A549 (cell line): ENCODE results near the gene HIGD1A. TPM values are rescaled to one million over a fixed set of nuclear protein-coding genes. Genes with fewer than 3 reads are reported as not detected.

Source experiments
- ATAC-seq, 2 experiments: fragments of 200-7000 bp in 1 of 2; fragments of >200 bp in 1 of 2; cut with Nextera tagmentation in 1 of 2; cut with Tn5 transposase in 1 of 2; 3 replicates each; pipeline versions ENCODE4 v1.8.0 to v1.9.1; 2018 to 2020; ENCODE audit warnings: mild to moderate bottlenecking in 1 of 2, moderate library complexity in 1 of 2
- CTCF ChIA-PET: fragments of 300-600 bp; sonication (Branson Sonifier 250); formaldehyde crosslinking; extraction: SDS; loops from one replicate; lab custom pipeline; 2021; ENCODE audit warnings: antibody characterized with exemption, inconsistent platforms; lab: Yijun Ruan, JAX
- POLR2A ChIA-PET: fragments of 350-600 bp; formaldehyde crosslinking; extraction: SDS; loops from one replicate; lab custom pipeline; 2021; ENCODE audit warnings: antibody characterized with exemption, inconsistent platforms; lab: Yijun Ruan, JAX
- DNase-seq, 2 experiments: peaks; one replicate each; pipeline versions ENCODE4 v3.0.0 to v3.0.0-alpha.2; 2011 to 2016; ENCODE audit warnings: low read depth in 1 of 2, low spot score in 1 of 2
- FAIRE-seq: peaks from 2 replicates; lab custom pipeline; 2011; peaks lifted over from hg19 to GRCh38; lab: Jason Lieb, UNC
- H3K27ac ChIP-seq, 2 experiments: fragments of >200 bp; sonication (Bioruptor Twin); formaldehyde crosslinking; 3 replicates each; pipeline ENCODE4 v1.5.1; 2016 to 2017
- H3K4me1 ChIP-seq: fragments of >200 bp; sonication (Bioruptor Twin); formaldehyde crosslinking; 3 replicates; pipeline ENCODE4 v1.6.1; 2016
- H3K4me2 ChIP-seq: fragments of >200 bp; sonication (Bioruptor Twin); formaldehyde crosslinking; 3 replicates; pipeline ENCODE4 v1.6.1; 2016
- H3K4me3 ChIP-seq: fragments of >200 bp; sonication (Bioruptor Twin); formaldehyde crosslinking; 3 replicates; pipeline ENCODE4 v1.5.1; 2016
- H3K9me3 ChIP-seq: fragments of >200 bp; sonication (Bioruptor Twin); formaldehyde crosslinking; 3 replicates; pipeline ENCODE4 v1.6.1; 2016
- CEBPB ChIP-seq, 2 experiments: fragments of >200 bp in 1 of 2; sonication (Bioruptor Twin) in 1 of 2; formaldehyde crosslinking in 1 of 2; IDR thresholded peaks; 2 replicates each; pipeline ENCODE4 v1.6.1; 2012 to 2016
- EP300 ChIP-seq, 2 experiments: fragments of >200 bp; sonication (Bioruptor Twin); formaldehyde crosslinking; IDR thresholded peaks; 2 replicates in 1 of 2; 3 replicates in 1 of 2; pipeline ENCODE4 v1.6.1; 2016 to 2017
- FOSB ChIP-seq: fragments of 250-450 bp; sonication (Bioruptor Pico); IDR thresholded peaks from 2 replicates; pipeline ENCODE4 v1.5.0; 2020; ENCODE audit warnings: mild to moderate bottlenecking, moderate library complexity
- FOXS1 ChIP-seq: fragments of 250-450 bp; sonication (Bioruptor Pico); IDR thresholded peaks from 2 replicates; pipeline ENCODE4 v1.5.0; 2020; ENCODE audit warnings: mild to moderate bottlenecking, moderate library complexity
- GATA3 ChIP-seq: IDR thresholded peaks from 2 replicates; pipeline ENCODE4 v1.6.1; 2012; ENCODE audit warnings: borderline replicate concordance
- HOXB13 ChIP-seq: fragments of 250-450 bp; sonication (Bioruptor Pico); IDR thresholded peaks from 2 replicates; pipeline ENCODE4 v1.5.0; 2020; ENCODE audit warnings: low read depth, mild to moderate bottlenecking, moderate library complexity
- HOXB5 ChIP-seq: fragments of 250-450 bp; sonication (Bioruptor Pico); IDR thresholded peaks from 2 replicates; pipeline ENCODE4 v1.5.0; 2020; ENCODE audit warnings: mild to moderate bottlenecking, moderate library complexity
- JUN ChIP-seq, 2 experiments: fragments of >200 bp; sonication (Bioruptor Twin); formaldehyde crosslinking; IDR thresholded peaks; 2 replicates in 1 of 2; 3 replicates in 1 of 2; pipeline ENCODE4 v1.6.1; 2016 to 2017
- KDM1A ChIP-seq: fragments of 200-600 bp; sonication (generic); IDR thresholded peaks from 2 replicates; pipeline ENCODE4 v1.6.1; 2016; ENCODE audit warnings: low read depth, mild to moderate bottlenecking
- KDM5A ChIP-seq: fragments of 200-600 bp; sonication (generic); IDR thresholded peaks from 2 replicates; pipeline ENCODE4 v1.6.1; 2016; ENCODE audit warnings: antibody characterized with exemption, mild to moderate bottlenecking
- MAFK ChIP-seq: fragments of 450-650 bp; IDR thresholded peaks from 2 replicates; pipeline ENCODE4 v1.6.1; 2014; ENCODE audit not compliant: partially characterized antibody
- MAZ ChIP-seq: fragments of 150-350 bp; IDR thresholded peaks from 2 replicates; pipeline ENCODE4 v1.6.1; 2014; ENCODE audit warnings: antibody characterized with exemption, low read depth, low read length, borderline replicate concordance
- MYC ChIP-seq: IDR thresholded peaks from 2 replicates; pipeline ENCODE4 v1.6.1; 2012; ENCODE audit warnings: mild to moderate bottlenecking, inconsistent platforms, low read length, improper control_type of control experiment, borderline replicate concordance
- NPAS2 ChIP-seq: fragments of 250-450 bp; sonication (Bioruptor Pico); IDR thresholded peaks from 2 replicates; pipeline ENCODE4 v1.8.0; 2022; ENCODE audit warnings: mild to moderate bottlenecking, moderate library complexity, borderline replicate concordance
- RARB ChIP-seq: fragments of 250-450 bp; sonication (Bioruptor Pico); IDR thresholded peaks from 2 replicates; pipeline ENCODE4 v1.8.0; 2021; ENCODE audit warnings: mild to moderate bottlenecking, moderate library complexity
- RCOR1 ChIP-seq: fragments of 150-350 bp; IDR thresholded peaks from 2 replicates; pipeline ENCODE4 v1.6.1; 2014; ENCODE audit warnings: antibody characterized with exemption, low read length, low read depth
- RNF2 ChIP-seq: fragments of 200-600 bp; sonication (generic); IDR thresholded peaks from 2 replicates; pipeline ENCODE4 v1.6.1; 2016; ENCODE audit warnings: low read depth, mild to moderate bottlenecking, antibody characterized with exemption, moderate library complexity, borderline replicate concordance
- TFCP2L1 ChIP-seq: fragments of 250-450 bp; sonication (Bioruptor Pico); IDR thresholded peaks from 2 replicates; pipeline ENCODE4 v1.5.0; 2021; ENCODE audit warnings: mild to moderate bottlenecking
- ZC3H11A ChIP-seq: fragments of 450-650 bp; IDR thresholded peaks from 2 replicates; pipeline ENCODE4 v1.6.1; 2014; ENCODE audit warnings: antibody characterized with exemption, mild to moderate bottlenecking
- ZFP36 ChIP-seq: fragments of 450-650 bp; IDR thresholded peaks from 2 replicates; pipeline ENCODE4 v1.6.1; 2014; ENCODE audit warnings: borderline replicate concordance; ENCODE audit not compliant: partially characterized antibody
- WGBS: methylation state at CpG from one replicate; pipeline ENCODE4 v1.1.6; 2017; ENCODE audit errors: missing lambda C conversion rate; 5-methylcytosine and 5-hydroxymethylcytosine counted together
- polyA plus RNA-seq, 4 experiments: library from polyadenylated mRNA; depleted of rRNA in 3 of 4; stranded (reverse); fragments of >200 nt; fragmentation: RNase III in 1 of 4; extraction: RNeasy Plus Mini Kit Qiagen cat#74134 plus additional on column Dnase treatment in 1 of 4; gene quantifications; 2 replicates in 3 of 4; 3 replicates in 1 of 4; pipeline ENCODE4 v1.2.3, GENCODE V29; 2011 to 2017
- TF ChIP-seq, protein P1 (sequence below): fragments of >200 bp; sonication (Bioruptor Twin); formaldehyde crosslinking; IDR thresholded peaks from 3 replicates; pipeline ENCODE4 v1.6.1; 2016

HIGD1A gene
- polyA plus RNA-seq, 2 of the 4 experiments (the other 2 are of a cell fraction), result 146 to 158 TPM

DNA sequence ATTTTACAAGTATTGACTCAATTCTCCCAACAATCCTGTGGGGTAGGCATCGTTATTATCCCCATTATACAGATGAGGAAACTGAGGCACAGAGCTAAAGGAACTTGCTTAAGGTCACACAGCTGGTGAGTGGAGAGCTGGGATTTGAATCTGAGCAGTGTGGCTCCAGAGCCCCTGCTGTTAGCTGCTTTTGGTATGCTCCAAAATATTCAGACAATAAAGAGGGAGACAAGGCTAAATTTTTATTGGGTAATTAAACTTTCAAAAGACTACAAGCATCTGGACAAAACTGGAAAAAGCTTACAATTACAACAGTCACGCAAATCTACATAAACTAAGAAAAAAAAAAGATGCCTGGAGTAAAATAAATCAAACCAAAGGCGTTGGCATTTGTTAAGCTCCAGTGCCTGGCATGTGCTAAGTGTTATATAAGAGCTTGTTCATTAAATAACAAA, 59.0 kb downstream of the HIGD1A start:
- Histone ChIP-seq H3K4me1 (no peaks in the 10 kb centered on the region), H3K9me3 (no peaks in the 10 kb centered on the region), H3K4me3 (no peak overlapping the region), H3K4me2 (no peak overlapping the region), H3K27ac (no peak overlapping the region)
- 52% methylated on average over 3 of the region's 3 CpGs for WGBS
- FAIRE-seq (no peak), DNase-seq (no peak), ATAC-seq (no peak)
- ChIA-PET CTCF (interaction anchor here (0.7 to 7.2 kb wide), 12 partner anchors 11 to 1021 kb away, joined by 3 to 44 read pairs (median 3); no protein-coding TSS in a partner anchor), POLR2A (no interaction called here)
- no peak for TF ChIP-seq KDM1A
- no peak for TF ChIP-seq FOSB (CRISPR knock-in tag)
- no peak for TF ChIP-seq RNF2
- TF ChIP-seq MAFK, result no peak
- no peak for TF ChIP-seq RCOR1
- no peak for TF ChIP-seq EP300 (IDR thresholded peaks at IDR 0.05)
- TF ChIP-seq ZFP36, result no peak
- TF ChIP-seq ZC3H11A, result no peak
- TF ChIP-seq JUN (IDR thresholded peaks at IDR 0.05), result no peak
- TF ChIP-seq NPAS2 (CRISPR knock-in tag), result no peak
- TF ChIP-seq MAZ, result no peak
- no peak for TF ChIP-seq MYC
- TF ChIP-seq, protein P1, sequence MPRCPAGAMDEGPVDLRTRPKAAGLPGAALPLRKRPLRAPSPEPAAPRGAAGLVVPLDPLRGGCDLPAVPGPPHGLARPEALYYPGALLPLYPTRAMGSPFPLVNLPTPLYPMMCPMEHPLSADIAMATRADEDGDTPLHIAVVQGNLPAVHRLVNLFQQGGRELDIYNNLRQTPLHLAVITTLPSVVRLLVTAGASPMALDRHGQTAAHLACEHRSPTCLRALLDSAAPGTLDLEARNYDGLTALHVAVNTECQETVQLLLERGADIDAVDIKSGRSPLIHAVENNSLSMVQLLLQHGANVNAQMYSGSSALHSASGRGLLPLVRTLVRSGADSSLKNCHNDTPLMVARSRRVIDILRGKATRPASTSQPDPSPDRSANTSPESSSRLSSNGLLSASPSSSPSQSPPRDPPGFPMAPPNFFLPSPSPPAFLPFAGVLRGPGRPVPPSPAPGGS, result no peak

DNA sequence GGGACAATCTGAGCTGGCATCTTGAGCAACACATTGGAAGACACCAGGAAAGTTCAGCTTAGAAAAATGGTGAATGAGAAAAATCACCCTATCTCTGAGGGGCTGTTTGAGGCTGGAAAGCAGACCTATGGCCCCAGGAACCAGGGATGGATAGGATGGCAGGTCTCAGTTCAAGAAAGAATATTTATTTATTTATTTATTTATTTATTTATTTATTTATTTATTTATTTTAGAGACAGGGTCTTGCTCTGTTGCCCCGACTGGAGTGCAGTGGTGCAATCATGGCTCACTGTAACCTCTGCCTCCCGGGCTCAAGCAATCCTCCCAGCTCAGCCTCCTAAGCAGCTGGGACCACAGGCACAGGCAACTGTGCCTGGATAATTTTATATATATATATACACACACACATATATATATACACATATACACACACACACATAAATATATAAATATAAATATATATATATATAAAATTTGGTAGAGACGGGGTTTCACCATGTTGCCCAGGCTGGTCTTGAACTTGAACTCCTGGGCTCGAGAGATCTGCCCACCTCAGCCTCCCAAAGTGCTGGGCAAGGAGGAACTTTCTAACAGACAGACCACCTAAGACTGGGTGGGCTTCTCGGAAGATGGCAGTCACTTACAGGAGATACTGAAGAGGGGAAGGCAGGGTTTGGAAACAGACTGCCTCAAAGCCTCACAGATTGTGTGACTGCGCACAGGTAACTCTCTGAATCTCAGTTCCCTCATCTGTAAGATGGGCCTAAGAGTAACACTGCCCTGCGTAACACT, 60.9 kb downstream of the HIGD1A start:
- FAIRE-seq, result no peak

GRCh38 chr3:42742688-42743087, 61.6 kb downstream of the HIGD1A start:
- ChIA-PET CTCF (interaction anchor here (1.0 to 7.2 kb wide), 3 partner anchors 9 to 31 kb away, joined by 3 to 44 read pairs (median 3); no protein-coding TSS in a partner anchor), POLR2A (no interaction called here)
- DNase-seq, result no peak
- no peak for FAIRE-seq
- TF ChIP-seq FOXS1 (no peak), TFCP2L1 (CRISPR knock-in tag) (no peak), GATA3 (no peak), JUN (IDR thresholded peaks at IDR 0.05) (no peak)
- no peaks in the 10 kb centered on the region for H3K9me3 ChIP-seq
- H3K4me3 ChIP-seq, result no peak overlapping the region
- no peak overlapping the region for H3K4me2 ChIP-seq
- no peak for ATAC-seq
- no peaks in the 10 kb centered on the region for H3K4me1 ChIP-seq
- H3K27ac ChIP-seq, result no peak overlapping the region
- WGBS, result 81% methylated on average over 9 of the region's 9 CpGs

More for the DNA sequence above, 60.9 kb downstream of the HIGD1A start:
- DNase-seq, result no peak
- Histone ChIP-seq H3K4me2 (no peak overlapping the region), H3K9me3 (no peaks in the 10 kb centered on the region), H3K4me3 (no peak overlapping the region), H3K4me1 (no peaks in the 10 kb centered on the region), H3K27ac (no peak overlapping the region)
- ATAC-seq, result no peak
- TF ChIP-seq CEBPB (IDR thresholded peaks at IDR 0.05) (no peak), EP300 (IDR thresholded peaks at IDR 0.05) (no peak), KDM5A (no peak), HOXB13 (CRISPR knock-in tag) (no peak), RARB (CRISPR knock-in tag) (no peak), RNF2 (no peak), HOXB5 (CRISPR knock-in tag) (no peak), ZC3H11A (peak; percentile 56)
- POLR2A ChIA-PET, result no interaction called here
- WGBS, result 75% methylated on average over 6 of the region's 7 CpGs
- CTCF ChIA-PET, result interaction anchor here (0.7 to 7.2 kb wide), 14 partner anchors 8 to 496 kb away, joined by 3 to 44 read pairs (median 4); partner anchors contain the start of gene ZBTB47
